K562 (cell line): ENCODE measurements around the gene RGS3. TPM values are rescaled to one million over a fixed set of nuclear protein-coding genes. Genes with fewer than 3 reads are reported as not detected.
A peak's percentile ranks its signal among the peaks of the same experiment; 100 is the strongest.

Experiments
- CGGBP1 ChIP-seq: fragments of 250-450 bp; sonication (Bioruptor Pico); IDR thresholded peaks from 2 replicates; pipeline ENCODE4 v1.9.0; 2021; ENCODE audit warnings: mild to moderate bottlenecking
- E2F4 ChIP-seq: sonication (generic); formaldehyde crosslinking; IDR thresholded peaks from 2 replicates; pipeline ENCODE4 v1.8.0; 2022; ENCODE audit warnings: mild to moderate bottlenecking, low read depth, missing genetic modification reagents
- E2F8 ChIP-seq: fragments of 450-650 bp; IDR thresholded peaks from 2 replicates; pipeline ENCODE4 v1.7.1; 2018; ENCODE audit warnings: mild to moderate bottlenecking, low read depth; ENCODE audit not compliant: partially characterized antibody
- HCFC1 ChIP-seq: IDR thresholded peaks from 2 replicates; pipeline ENCODE4 v1.6.1; 2012; ENCODE audit warnings: low read depth, low read length, improper control_type of control experiment
- HMGN3 ChIP-seq: IDR thresholded peaks from 2 replicates; pipeline ENCODE4 v1.6.1; 2011; ENCODE audit warnings: borderline replicate concordance, low read depth, mild to moderate bottlenecking, mixed read lengths, low read length; ENCODE audit not compliant: insufficient read length; ENCODE audit errors: extremely low read depth
- NCOA1 ChIP-seq: fragments of 450-650 bp; IDR thresholded peaks from 2 replicates; pipeline ENCODE4 v1.6.1; 2016; ENCODE audit warnings: low read depth
- NRF1 ChIP-seq, 2 experiments: fragments of 450-650 bp; IDR thresholded peaks in 1 of 2; conservative IDR thresholded peaks in 1 of 2; 2 replicates each; pipeline ENCODE4 v1.6.1; 2014; ENCODE audit warnings: mild to moderate bottlenecking in 2 of 2
- RBFOX2 ChIP-seq: fragments of 200-400 bp; formaldehyde crosslinking; IDR thresholded peaks from 2 replicates; pipeline ENCODE4 v1.6.1; 2017; ENCODE audit warnings: low read depth, mild to moderate bottlenecking, low read length, moderate library complexity
- RBM17 ChIP-seq: fragments of 200-400 bp; formaldehyde crosslinking; IDR thresholded peaks from 2 replicates; pipeline ENCODE4 v1.6.1; 2017; ENCODE audit warnings: low read depth, mild to moderate bottlenecking, low read length, borderline replicate concordance
- RBM25 ChIP-seq: fragments of 200-400 bp; formaldehyde crosslinking; IDR thresholded peaks from 2 replicates; pipeline ENCODE4 v1.6.1; 2018; ENCODE audit warnings: low read length, low read depth, moderate library complexity; ENCODE audit not compliant: severe bottlenecking
- SETDB1 ChIP-seq: IDR thresholded peaks from one replicate; pipeline ENCODE4 v1.6.1; 2012; ENCODE audit warnings: low read length, control low read depth, inconsistent platforms
- TAL1 ChIP-seq: fragments of 450-650 bp; IDR thresholded peaks from 2 replicates; pipeline ENCODE4 v1.6.1; 2016; ENCODE audit warnings: mild to moderate bottlenecking
- TSC22D4 ChIP-seq: fragments of 450-650 bp; IDR thresholded peaks from 2 replicates; pipeline ENCODE4 v1.6.1; 2016; ENCODE audit warnings: missing genetic modification characterization, missing biosample characterization, control low read depth
- UBTF ChIP-seq, 2 experiments: IDR thresholded peaks; 2 replicates each; pipeline ENCODE4 v1.6.1; 2012; ENCODE audit warnings: improper control_type of control experiment in 2 of 2, low read depth in 2 of 2, low read length in 2 of 2, borderline replicate concordance in 1 of 2
- ZNF561 ChIP-seq: fragments of 450-650 bp; formaldehyde crosslinking; conservative IDR thresholded peaks from 2 replicates; pipeline ENCODE4 v1.4.0; 2020; ENCODE audit warnings: mild to moderate bottlenecking, moderate library complexity
- polyA plus RNA-seq, 8 experiments: library from polyadenylated mRNA; depleted of rRNA in 4 of 8; stranded (reverse) in 5 of 8; unstranded in 3 of 8; fragments of >200 nt; fragmentation: Nextera tagmentation in 2 of 8; fragmentation: Illumina TruSeq in 1 of 8; extraction: Ambion mirVana in 2 of 8; extraction: Trizol in 1 of 8; gene quantifications; 2 replicates each; pipeline versions ENCODE4 v1.2.1 to v1.2.3, GENCODE V29; 2011 to 2014; ENCODE audit warnings: inconsistent platforms in 1 of 8, missing spikeins in 1 of 8
- total RNA-seq, 7 experiments: library from RNA; depleted of rRNA in 6 of 7; stranded (reverse); fragments of >200 nt in 6 of 7; fragmentation: Illumina TruSeq in 2 of 7; extraction: Trizol in 2 of 7; gene quantifications; 2 replicates each; pipeline versions ENCODE4 v1.2.1 to v1.2.3, GENCODE V29; 2011 to 2021; ENCODE audit warnings: low replicate concordance in 1 of 7

The RGS3 gene
- total and polyA plus RNA-seq, 9 of the 15 experiments (the other 6 are each of a cell fraction or from before 2014, with no cell fraction given): 0.08 to 2.9 (median 0.95) TPM

- TF ChIP-seq UBTF (IDR thresholded peaks at IDR 0.05; ENCODE audit: borderline replicate concordance in 1 of 2, low read depth in 2 of 2, low read length in 2 of 2) (no peak), TAL1 (no peak), HCFC1 (no peak), NCOA1 (no peak), SETDB1 (no peak), E2F4 (no peak), ZNF561 (CRISPR knock-in tag) (no peak), TSC22D4 (tag) (no peak), NRF1 (conservative IDR thresholded peaks at IDR 0.05 in 1 of 2, IDR thresholded peaks at IDR 0.05 in 1 of 2) (peak; percentile 24 to 46; a peak in 1 of 4 replicates), HMGN3 (no peak), E2F8 (no peak), CGGBP1 (no peak), RBM25 (peak; percentile 59), RBM17 (no peak), RBFOX2 (peak; percentile 57)
Observed at GRCh38 chr9:113541019-113541900, 77.7 kb downstream of the RGS3 start (continued).
